Measurements from ENCODE around the gene DACH1.
"Not testable (repeated sequence)": the region's sequence is repeated elsewhere in the genome, so short reads cannot be mapped to it uniquely, and the experiment has no call there.

The DACH1 gene

DNA sequence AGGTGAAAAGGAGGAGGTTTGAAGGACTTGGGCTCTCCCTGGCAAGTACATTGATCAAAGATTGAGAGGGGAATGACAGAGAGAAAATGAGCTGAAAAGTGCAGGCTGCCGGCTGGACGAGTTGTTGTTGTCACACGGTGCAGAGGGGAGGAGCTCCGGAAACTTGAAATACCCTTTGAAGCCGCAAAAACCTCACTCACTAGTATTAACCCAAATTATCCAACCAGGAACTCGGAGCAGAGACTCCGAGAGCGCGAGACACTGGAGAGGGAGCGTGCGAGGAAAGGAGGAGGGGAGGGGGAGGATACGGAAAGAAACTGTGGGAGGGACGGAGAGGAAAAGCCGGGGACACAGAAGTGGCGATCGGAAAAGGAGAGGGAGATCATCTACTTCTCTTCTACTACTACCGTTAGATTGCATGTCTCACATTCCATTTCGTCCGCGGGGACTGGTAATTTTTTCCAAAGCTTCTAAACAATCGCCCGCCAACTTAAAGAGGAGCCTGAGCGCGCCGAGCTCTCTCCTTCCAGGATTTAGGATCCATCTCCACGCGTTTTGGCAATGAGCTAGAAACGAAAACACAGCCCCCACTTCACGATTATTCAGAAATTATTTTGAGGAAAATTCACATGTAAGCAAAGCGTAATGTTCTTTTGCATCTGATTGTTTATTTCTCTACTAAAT lies at the start of gene DACH1:
DACH1 (minus strand) TSS at position 74 of the 684 bp plus-strand sequence.
- no peak within 1 kb of the TSS for H3K27ac Mint-ChIP-seq

GRCh38 chr13:71913717-71914116 lies 46.7 kb upstream of the DACH1 start:
- H3K4me3 Mint-ChIP-seq: no peak overlapping the region
- no peaks in the 10 kb centered on the region for H3K9me3 Mint-ChIP-seq
- no peak overlapping the region for H3K27ac Mint-ChIP-seq
- DNase-seq: no peak
- no peaks in the 10 kb centered on the region for H3K27me3 Mint-ChIP-seq
- no peaks in the 10 kb centered on the region for H3K36me3 Mint-ChIP-seq (ENCODE audit: low read depth)
- no peaks in the 10 kb centered on the region for H3K4me1 Mint-ChIP-seq (ENCODE audit: low read depth)

More for the DNA sequence above, at the start of gene DACH1:
- H3K27me3 Mint-ChIP-seq: peaks cover 68% of the 10 kb centered on the region
- DNase-seq: peak; percentile 30
- H3K4me3 Mint-ChIP-seq: peak within 1 kb of the TSS; percentile 69
- peaks cover 20% of the 10 kb centered on the region for H3K4me1 Mint-ChIP-seq (ENCODE audit: low read depth)
- no peaks in the 10 kb centered on the region for H3K9me3 Mint-ChIP-seq
- no peaks in the 10 kb centered on the region for H3K36me3 Mint-ChIP-seq (ENCODE audit: low read depth)

DNA sequence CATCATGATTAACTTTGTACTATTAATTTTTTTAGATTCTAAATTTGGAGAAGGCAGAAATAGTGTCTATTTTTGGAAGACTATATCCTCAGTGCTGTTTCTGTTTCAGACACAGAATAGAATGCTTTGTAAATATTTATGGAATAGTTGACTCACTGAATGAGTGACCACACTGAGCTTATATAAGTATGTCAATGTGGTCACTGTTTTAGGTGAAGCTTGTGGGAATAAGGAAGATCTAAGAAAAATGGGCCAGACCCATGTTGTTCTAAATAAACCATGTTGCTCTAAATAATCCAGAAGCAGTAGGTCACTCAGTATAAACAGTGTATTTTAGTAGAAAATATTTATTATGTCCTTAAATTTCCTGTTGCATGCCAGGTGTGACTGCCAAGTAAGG lies 45.5 kb upstream of the DACH1 start:
- Mint-ChIP-seq H3K4me1 (ENCODE audit: low read depth) (no peaks in the 10 kb centered on the region), H3K9me3 (no peaks in the 10 kb centered on the region), H3K27ac (no peak overlapping the region), H3K36me3 (ENCODE audit: low read depth) (no peaks in the 10 kb centered on the region), H3K27me3 (no peaks in the 10 kb centered on the region), H3K4me3 (no peak overlapping the region)
- DNase-seq: no peak

- Mint-ChIP-seq H3K27ac (no peak overlapping the region), H3K36me3 (ENCODE audit: low read depth) (no peaks in the 10 kb centered on the region), H3K9me3 (no peaks in the 10 kb centered on the region), H3K4me1 (ENCODE audit: low read depth) (no peaks in the 10 kb centered on the region), H3K4me3 (no peak overlapping the region), H3K27me3 (no peaks in the 10 kb centered on the region)
- no peak for DNase-seq
These were observed 39.4 kb upstream of the DACH1 start for GRCh38 chr13:71906448-71906847.

GRCh38 chr13:71902676-71903075 lies 35.7 kb upstream of the DACH1 start:
- H3K4me1 Mint-ChIP-seq (ENCODE audit: low read depth): no peaks in the 10 kb centered on the region
- no peaks in the 10 kb centered on the region for H3K9me3 Mint-ChIP-seq
- H3K4me3 Mint-ChIP-seq: no peak overlapping the region
- H3K36me3 Mint-ChIP-seq (ENCODE audit: low read depth): no peaks in the 10 kb centered on the region
- no peak overlapping the region for H3K27ac Mint-ChIP-seq
- no peak for DNase-seq
- H3K27me3 Mint-ChIP-seq: no peaks in the 10 kb centered on the region

- not testable (repeated sequence) for H3K27ac Mint-ChIP-seq; H3K36me3 Mint-ChIP-seq (ENCODE audit: low read depth); H3K4me3 Mint-ChIP-seq; H3K4me1 Mint-ChIP-seq (ENCODE audit: low read depth); H3K9me3 Mint-ChIP-seq; DNase-seq; H3K27me3 Mint-ChIP-seq
These were observed 26.5 kb upstream of the DACH1 start for GRCh38 chr13:71893506-71893905.

- H3K4me3 Mint-ChIP-seq: no peak overlapping the region
- no peak overlapping the region for H3K27ac Mint-ChIP-seq
- no peaks in the 10 kb centered on the region for H3K4me1 Mint-ChIP-seq (ENCODE audit: low read depth)
- no peak for DNase-seq
- no peaks in the 10 kb centered on the region for H3K27me3 Mint-ChIP-seq
- no peaks in the 10 kb centered on the region for H3K36me3 Mint-ChIP-seq (ENCODE audit: low read depth)
- no peaks in the 10 kb centered on the region for H3K9me3 Mint-ChIP-seq
These were observed 19.9 kb upstream of the DACH1 start for GRCh38 chr13:71886880-71887279.

DNA sequence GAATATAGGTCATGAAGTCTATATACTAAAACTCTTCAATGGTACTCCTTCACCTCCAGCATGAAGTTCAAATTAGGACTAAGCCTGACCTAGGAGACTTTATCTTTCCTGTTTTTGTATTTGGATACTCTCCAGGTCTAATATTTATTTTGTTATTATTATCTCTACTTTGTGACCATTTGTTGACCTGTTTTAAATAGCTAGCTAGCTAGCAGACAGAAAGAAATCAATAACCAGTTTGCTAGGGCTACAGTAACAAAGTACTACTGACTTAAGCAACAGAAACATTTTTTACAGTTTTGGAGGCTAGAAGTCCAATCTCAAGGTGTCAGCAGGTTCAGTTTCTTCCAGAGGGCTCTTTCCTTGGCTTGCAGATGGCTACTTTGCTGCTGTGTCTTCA lies 15.1 kb upstream of the DACH1 start:
- H3K36me3 Mint-ChIP-seq (ENCODE audit: low read depth): no peaks in the 10 kb centered on the region

DNA sequence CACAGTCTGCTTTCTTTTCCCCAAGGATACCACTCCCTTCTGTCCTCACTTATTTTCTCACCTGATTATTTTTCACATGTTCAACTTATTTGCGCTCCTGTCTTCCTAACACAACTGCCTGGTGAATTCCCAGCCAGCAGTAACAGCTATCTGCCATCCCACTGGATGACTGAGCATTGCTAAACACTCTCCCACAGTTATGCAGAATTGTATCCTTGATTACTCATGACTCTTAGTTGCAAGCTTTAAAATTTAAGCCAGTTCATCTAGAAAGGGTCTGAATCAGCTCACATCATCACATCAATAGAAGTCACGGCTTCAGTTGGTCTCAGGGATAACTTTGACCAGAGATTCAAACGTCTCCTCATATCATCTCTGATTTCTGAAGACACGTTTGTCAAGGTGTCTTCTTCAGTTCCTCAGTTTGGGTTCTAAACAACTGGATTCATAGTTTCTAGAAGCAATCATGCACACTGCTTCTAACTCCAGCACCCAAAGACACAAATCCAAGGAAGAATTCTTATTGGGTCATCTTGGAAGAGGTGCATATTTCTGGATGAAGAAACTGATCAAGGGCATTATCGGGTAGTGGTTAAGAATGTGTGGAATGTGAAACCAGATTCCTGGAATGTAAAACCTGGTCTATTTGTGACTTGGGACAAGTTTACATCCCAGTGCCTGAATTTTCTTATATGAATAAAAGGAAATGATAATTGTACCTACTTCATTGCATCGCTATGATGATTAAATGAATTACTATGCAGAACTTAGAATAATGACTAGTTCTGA lies 13.9 kb upstream of the DACH1 start:
- Mint-ChIP-seq H3K9me3 (no peaks in the 10 kb centered on the region), H3K4me3 (no peak overlapping the region), H3K27ac (no peak overlapping the region), H3K27me3 (no peaks in the 10 kb centered on the region), H3K36me3 (ENCODE audit: low read depth) (no peaks in the 10 kb centered on the region), H3K4me1 (ENCODE audit: low read depth) (no peaks in the 10 kb centered on the region)
- no peak for DNase-seq

More for the DNA sequence above, 15.1 kb upstream of the DACH1 start:
- H3K4me1 Mint-ChIP-seq (ENCODE audit: low read depth): no peaks in the 10 kb centered on the region
- no peaks in the 10 kb centered on the region for H3K9me3 Mint-ChIP-seq
- DNase-seq: no peak
- no peak overlapping the region for H3K27ac Mint-ChIP-seq
- H3K4me3 Mint-ChIP-seq: no peak overlapping the region
- H3K27me3 Mint-ChIP-seq: no peaks in the 10 kb centered on the region

DNA sequence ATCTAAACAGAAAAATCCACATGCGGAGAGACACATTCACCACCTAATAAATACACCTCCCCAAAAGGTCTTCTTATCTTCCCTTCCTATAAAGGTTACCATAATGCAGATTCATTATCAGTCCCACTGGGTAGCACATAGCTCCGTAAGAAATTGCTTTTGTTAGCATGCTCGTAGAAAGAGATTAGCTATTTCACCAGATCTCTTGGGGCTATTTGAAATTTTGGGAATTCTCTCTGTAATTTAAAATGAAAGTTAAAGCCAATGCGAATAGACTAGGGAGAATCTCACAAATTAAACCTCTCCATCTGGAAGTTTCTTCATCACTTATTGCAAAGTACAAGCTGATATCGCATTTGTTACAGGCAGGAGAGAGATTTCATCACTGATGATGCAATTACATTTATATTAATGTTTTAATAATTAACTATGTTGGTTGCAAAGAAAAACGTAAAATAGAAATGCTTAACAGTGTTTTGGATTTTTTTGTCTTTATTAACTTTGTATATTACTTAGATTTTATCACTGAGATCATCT lies 12.9 kb upstream of the DACH1 start:
- Mint-ChIP-seq H3K4me1 (ENCODE audit: low read depth) (no peaks in the 10 kb centered on the region), H3K27me3 (no peaks in the 10 kb centered on the region), H3K9me3 (no peaks in the 10 kb centered on the region), H3K4me3 (no peak overlapping the region), H3K36me3 (ENCODE audit: low read depth) (no peaks in the 10 kb centered on the region), H3K27ac (no peak overlapping the region)
- DNase-seq: no peak

DNA sequence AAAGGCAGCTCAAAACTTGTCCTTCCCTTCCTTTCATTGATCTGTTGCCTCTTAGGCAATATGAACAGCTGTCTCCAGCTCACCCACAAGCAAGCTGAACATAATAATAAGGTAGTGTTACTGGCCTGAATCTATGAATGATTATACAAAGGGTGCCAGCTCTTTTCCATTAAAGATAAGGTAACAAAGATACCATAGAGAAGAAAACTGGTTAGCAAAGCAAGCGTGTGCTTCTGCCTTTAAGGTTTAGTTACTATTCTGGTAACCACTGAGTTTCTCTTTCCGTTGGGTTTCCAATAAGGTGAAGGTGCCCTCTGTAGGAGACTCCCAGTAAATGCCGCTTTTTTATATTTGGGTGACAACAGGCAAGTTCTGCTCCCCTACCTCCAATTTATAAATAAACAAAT lies 12.1 kb upstream of the DACH1 start:
- Mint-ChIP-seq H3K27me3 (no peaks in the 10 kb centered on the region), H3K36me3 (ENCODE audit: low read depth) (no peaks in the 10 kb centered on the region), H3K4me3 (no peak overlapping the region), H3K9me3 (no peaks in the 10 kb centered on the region), H3K27ac (no peak overlapping the region), H3K4me1 (ENCODE audit: low read depth) (no peaks in the 10 kb centered on the region)
- DNase-seq: no peak

DNA sequence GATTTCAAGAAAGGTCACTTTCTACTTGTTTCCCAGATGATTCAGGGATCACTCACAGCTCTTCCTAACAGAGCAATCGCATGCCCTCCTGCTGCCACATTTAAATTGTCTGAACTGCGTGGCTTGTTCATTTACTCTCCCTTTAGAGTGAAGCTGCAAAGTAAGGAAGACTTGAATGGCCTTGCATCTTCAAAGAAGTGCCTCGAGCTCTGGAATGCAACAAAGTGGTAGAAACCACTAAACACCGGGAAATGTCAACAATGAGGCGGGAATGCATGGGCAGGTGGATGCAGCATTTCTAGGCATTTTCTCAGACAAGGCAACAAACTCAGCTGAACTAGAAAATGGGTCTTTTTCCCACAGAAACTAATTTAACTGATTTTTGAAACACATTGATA lies 10.3 kb upstream of the DACH1 start:
- Mint-ChIP-seq H3K9me3 (no peaks in the 10 kb centered on the region), H3K4me1 (ENCODE audit: low read depth) (no peaks in the 10 kb centered on the region), H3K4me3 (no peak overlapping the region), H3K27me3 (no peaks in the 10 kb centered on the region), H3K36me3 (ENCODE audit: low read depth) (no peaks in the 10 kb centered on the region), H3K27ac (no peak overlapping the region)
- DNase-seq: no peak

DNA sequence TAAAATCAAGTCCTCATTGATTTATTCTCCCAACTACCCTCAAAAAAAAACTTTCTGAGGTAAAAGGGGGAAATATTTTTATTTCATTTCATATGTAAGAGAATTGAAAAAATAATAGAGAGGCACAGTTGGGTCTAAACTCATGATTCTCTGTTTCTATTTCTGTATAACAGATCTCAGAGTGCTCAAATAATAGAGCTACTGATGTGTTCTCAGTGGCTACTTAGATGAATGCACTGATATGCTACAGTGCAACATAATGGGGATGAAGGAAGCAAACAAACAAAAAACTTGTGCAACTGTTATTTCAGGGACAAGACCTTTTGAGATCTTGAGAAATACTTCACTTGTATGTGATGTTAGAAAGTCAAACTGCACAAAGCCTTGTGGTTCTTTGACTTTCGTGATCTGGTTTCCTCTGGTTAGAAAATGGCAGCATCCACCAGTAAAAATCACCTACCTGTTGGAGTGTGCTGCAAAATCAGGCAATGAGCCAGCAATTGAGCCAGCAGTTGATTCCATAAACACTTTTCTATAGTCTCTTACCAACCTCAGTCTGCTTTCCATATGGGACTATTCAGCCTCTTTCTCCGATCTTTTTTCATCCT lies 9.7 kb upstream of the DACH1 start:
- no peak for DNase-seq
- Mint-ChIP-seq H3K4me3 (no peak overlapping the region), H3K27me3 (no peaks in the 10 kb centered on the region), H3K4me1 (ENCODE audit: low read depth) (no peaks in the 10 kb centered on the region), H3K27ac (no peak overlapping the region), H3K36me3 (ENCODE audit: low read depth) (no peaks in the 10 kb centered on the region), H3K9me3 (no peaks in the 10 kb centered on the region)

GRCh38 chr13:71875823-71876222 lies 8.8 kb upstream of the DACH1 start:
- DNase-seq: no peak
- Mint-ChIP-seq H3K27ac (no peak overlapping the region), H3K27me3 (no peaks in the 10 kb centered on the region), H3K4me1 (ENCODE audit: low read depth) (no peaks in the 10 kb centered on the region), H3K4me3 (no peak overlapping the region), H3K9me3 (no peaks in the 10 kb centered on the region), H3K36me3 (ENCODE audit: low read depth) (no peaks in the 10 kb centered on the region)

DNA sequence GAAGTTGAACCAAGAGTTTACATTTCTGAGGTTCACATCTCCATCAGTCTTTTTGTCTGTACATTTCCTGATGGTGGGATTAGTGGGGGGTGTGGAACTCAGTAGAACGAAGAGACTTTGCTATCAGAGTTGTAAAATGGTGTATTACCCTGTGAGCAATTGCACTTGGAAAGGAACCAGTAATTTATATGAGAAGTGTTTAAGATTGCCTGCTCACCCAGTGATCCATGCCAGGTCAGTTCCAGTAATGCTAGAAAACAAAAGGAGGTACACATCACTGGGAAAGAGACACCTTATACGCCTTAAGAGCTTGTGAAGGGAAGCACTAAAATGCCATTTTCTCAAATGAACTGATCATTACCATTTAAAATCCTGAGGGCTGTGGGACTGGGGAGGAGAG lies 7.5 kb upstream of the DACH1 start:
- H3K27ac Mint-ChIP-seq: no peak overlapping the region
- no peaks in the 10 kb centered on the region for H3K9me3 Mint-ChIP-seq
- H3K27me3 Mint-ChIP-seq: peaks cover 10% of the 10 kb centered on the region
- no peaks in the 10 kb centered on the region for H3K36me3 Mint-ChIP-seq (ENCODE audit: low read depth)
- H3K4me1 Mint-ChIP-seq (ENCODE audit: low read depth): no peaks in the 10 kb centered on the region
- no peak for DNase-seq
- H3K4me3 Mint-ChIP-seq: no peak overlapping the region

All from activated T-cell treated with anti-CD3 and anti-CD28 coated beads, Interleukin-2, amount 50 U/mL, for 24 hours (primary cell).